PC-3 (cell line): ENCODE measurements around the gene PCDHA1. TPM values are rescaled to one million over a fixed set of nuclear protein-coding genes. Genes with fewer than 3 reads are reported as not detected.

ENCODE experiments used
- ATAC-seq: fragments of 200-7000 bp; cut with Tn5 transposase; 2 replicates; pipeline ENCODE4 v1.9.1; 2020; ENCODE audit warnings: mild to moderate bottlenecking, moderate library complexity
- Bru-seq: library from RNA; stranded (reverse); fragments of 400-500 nt; gene quantifications from one replicate; lab custom pipeline; 2021; lab: Mats Ljungman, UMichigan
- BruChase-seq, 2 experiments: library from RNA; stranded (reverse); fragments of 400-500 nt; gene quantifications; one replicate each; lab custom pipeline; 2021; lab: Mats Ljungman, UMichigan
- BruUV-seq: library from RNA; stranded (reverse); fragments of 400-500 nt; replicated peaks from 2 replicates; lab custom pipeline; 2021; lab: Mats Ljungman, UMichigan
- CTCF ChIA-PET: fragments of 300-600 bp; sonication (Branson Sonifier 250); formaldehyde crosslinking; loops from one replicate; lab custom pipeline; 2022; ENCODE audit warnings: antibody characterized with exemption; lab: Charles Lee
- POLR2A ChIA-PET: fragments of 300-600 bp; sonication (Branson Sonifier 250); formaldehyde crosslinking; loops from one replicate; lab custom pipeline; 2022; ENCODE audit warnings: antibody characterized with exemption; ENCODE audit not compliant: unreplicated experiment; lab: Charles Lee
- DNase-seq: peaks from one replicate; pipeline ENCODE4 v3.0.0-alpha.2; 2015
- H2AFZ ChIP-seq: fragments of 300-600 bp; sonication (generic); 2 replicates; pipeline ENCODE4 v1.6.0; 2016; ENCODE audit warnings: antibody characterized with exemption, low read length
- H3F3A ChIP-seq: fragments of 300-600 bp; sonication (generic); one replicate; pipeline ENCODE4 v1.6.0; 2017; ENCODE audit warnings: antibody characterized with exemption, low read length, control low read depth, mild to moderate bottlenecking; ENCODE audit not compliant: unreplicated experiment
- H3K27ac ChIP-seq: fragments of 300-600 bp; sonication (generic); 2 replicates; pipeline ENCODE4 v1.5.1; 2016; ENCODE audit warnings: mild to moderate bottlenecking, low read length
- H3K27me3 ChIP-seq: fragments of 300-600 bp; sonication (generic); 2 replicates; pipeline ENCODE4 v1.6.1; 2016; ENCODE audit warnings: low read length, mixed read lengths
- H3K36me3 ChIP-seq: fragments of 300-600 bp; sonication (generic); 2 replicates; pipeline ENCODE4 v1.6.1; 2016; ENCODE audit warnings: low read depth, mixed run types, low read length, mixed read lengths
- H3K4me1 ChIP-seq: fragments of 300-600 bp; sonication (generic); 2 replicates; pipeline ENCODE4 v1.5.1; 2016; ENCODE audit warnings: low read length; ENCODE audit not compliant: insufficient read depth
- H3K4me2 ChIP-seq: fragments of 300-600 bp; sonication (generic); 2 replicates; pipeline ENCODE4 v1.6.0; 2016; ENCODE audit warnings: low read length
- H3K4me3 ChIP-seq: fragments of 300-600 bp; sonication (generic); 2 replicates; pipeline ENCODE4 v1.5.1; 2016; ENCODE audit warnings: mild to moderate bottlenecking, low read length, mixed read lengths
- H3K79me2 ChIP-seq: fragments of 300-600 bp; sonication (generic); 2 replicates; pipeline ENCODE4 v1.6.1; 2017; ENCODE audit warnings: low read length, mixed read lengths
- H3K9ac ChIP-seq: fragments of 300-600 bp; sonication (generic); 2 replicates; pipeline ENCODE4 v1.6.0; 2016; ENCODE audit warnings: mild to moderate bottlenecking, low read length
- H3K9me2 ChIP-seq: fragments of 300-600 bp; sonication (generic); replicated peaks from 2 replicates; pipeline ENCODE4 v1.6.1; 2016; ENCODE audit warnings: mixed run types, low read length, mixed read lengths
- H3K9me3 ChIP-seq: fragments of 300-600 bp; sonication (generic); 2 replicates; pipeline ENCODE4 v1.6.1; 2016; ENCODE audit warnings: low read length, mixed read lengths
- H4K20me1 ChIP-seq: fragments of 300-600 bp; sonication (generic); 2 replicates; pipeline ENCODE4 v1.6.1; 2016; ENCODE audit warnings: low read length, mixed read lengths
- CTCF ChIP-seq: fragments of 300-600 bp; sonication (generic); conservative IDR thresholded peaks from 2 replicates; pipeline ENCODE4 v1.5.1; 2017; ENCODE audit warnings: antibody characterized with exemption, low read depth, mild to moderate bottlenecking, low read length
- EZH2 ChIP-seq: fragments of 300-600 bp; sonication (generic); IDR thresholded peaks from one replicate; pipeline ENCODE4 v1.6.1; 2017; ENCODE audit warnings: antibody characterized with exemption, mild to moderate bottlenecking, low read length; ENCODE audit not compliant: unreplicated experiment
- EZH2phosphoT487 ChIP-seq: fragments of 300-600 bp; sonication (generic); IDR thresholded peaks from 2 replicates; pipeline ENCODE4 v1.6.1; 2018; ENCODE audit warnings: mild to moderate bottlenecking, antibody characterized with exemption, low read length, borderline replicate concordance
- intact Hi-C: fragments of 100-400 bp; cut with micrococcal nuclease; formaldehyde crosslinking; loops from 2 replicates; pipeline ENCODE4 v1.9.0; 2023
- long read RNA-seq: library from polyadenylated mRNA; unstranded; transcript quantifications from one replicate; pipeline ENCODE4 v2.0.0, GENCODE V29; 2021; ENCODE audit not compliant: unreplicated experiment
- total RNA-seq: library from RNA; depleted of rRNA; stranded (reverse); fragments of >200 nt; gene quantifications from 2 replicates; pipeline ENCODE4 v1.2.3, GENCODE V29; 2014; rRNA removed

The PCDHA1 gene
- total RNA-seq (not detected in 2 replicates), Bru-seq, nascent RNA (percentile 1 among the genes with signal in this experiment), BruChase-seq, experiment 1, labeled RNA remaining after a 6-hour chase (percentile 12 among the genes with signal in this experiment), BruChase-seq, experiment 2, labeled RNA remaining after a 2-hour chase (percentile 1 among the genes with signal in this experiment)
- long read RNA-seq: 0 reads

DNA sequence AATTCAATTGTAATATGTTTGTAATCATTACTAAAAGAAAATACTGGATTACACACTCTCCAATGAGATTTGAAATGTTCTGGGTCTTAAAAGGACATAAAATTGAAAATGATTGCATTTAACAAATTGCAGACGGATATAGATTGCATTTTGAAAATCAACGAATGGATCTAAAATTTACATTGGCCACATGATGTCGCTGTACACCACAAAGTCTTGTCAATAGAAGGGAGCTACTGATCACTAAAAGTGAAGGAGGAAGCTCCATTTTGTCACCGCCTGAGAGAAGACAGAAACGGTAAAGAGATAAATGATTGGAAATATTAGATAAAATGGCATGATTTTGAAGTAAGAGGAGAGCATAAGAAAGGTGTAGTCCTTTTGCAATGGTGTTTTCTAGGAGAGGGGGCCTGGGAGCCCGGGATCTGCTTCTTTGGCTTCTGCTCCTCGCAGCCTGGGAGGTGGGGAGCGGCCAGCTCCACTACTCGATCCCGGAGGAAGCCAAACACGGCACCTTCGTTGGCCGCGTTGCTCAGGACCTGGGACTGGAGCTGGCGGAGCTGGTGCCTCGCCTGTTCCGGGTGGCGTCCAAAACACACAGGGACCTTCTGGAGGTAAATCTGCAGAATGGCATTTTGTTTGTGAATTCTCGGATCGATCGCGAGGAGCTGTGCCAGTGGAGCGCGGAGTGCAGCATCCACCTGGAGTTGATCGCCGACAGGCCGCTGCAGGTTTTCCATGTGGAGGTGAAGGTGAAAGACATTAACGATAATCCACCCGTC lies at the start of gene PCDHA1:
Gene PCDHA1, plus strand, starts transcription at position 236 of the 782 bp plus-strand sequence.
- Histone ChIP-seq H3K4me2 (no peak within 1 kb of the TSS), H3K9me2 (no peaks in the 10 kb centered on the region), H3K36me3 (no peaks in the 10 kb centered on the region), H3K4me1 (no peaks in the 10 kb centered on the region), H3K4me3 (no peak within 1 kb of the TSS), H2AFZ (no peak within 1 kb of the TSS), H3F3A (no peaks in the 10 kb centered on the region), H3K27ac (no peak within 1 kb of the TSS), H3K79me2 (no peaks in the 10 kb centered on the region), H3K9me3 (peaks cover 19% of the 10 kb centered on the region; the same call in 1 of the 2 replicates), H3K27me3 (no peaks in the 10 kb centered on the region), H3K9ac (no peak within 1 kb of the TSS), H4K20me1 (no peaks in the 10 kb centered on the region)
- TF ChIP-seq EZH2 (no peak), CTCF (0 out of 2 replicates have a peak, but pooled peaks have one; percentile 17)
- intact Hi-C loops: no loop called here
- ChIA-PET POLR2A (no interaction called here), CTCF (no interaction called here)
- BruUV-seq: no TSS peak
- DNase-seq (no peak), ATAC-seq (no peak)

- H3K4me1 ChIP-seq: no peaks in the 10 kb centered on the region
- no peak for ATAC-seq
- no peak for TF ChIP-seq CTCF
- TF ChIP-seq EZH2phosphoT487: no peak
- no peak for TF ChIP-seq EZH2
- H2AFZ ChIP-seq: no peak overlapping the region
- no peak for DNase-seq
- H3K4me2 ChIP-seq: no peak overlapping the region
- intact Hi-C loops: no loop called here
- no peaks in the 10 kb centered on the region for H3K9me2 ChIP-seq
- H3K9ac ChIP-seq: no peak overlapping the region
- H3F3A ChIP-seq: no peaks in the 10 kb centered on the region
- no peaks in the 10 kb centered on the region for H3K9me3 ChIP-seq
- H3K4me3 ChIP-seq: no peak overlapping the region
- no peak overlapping the region for H3K27ac ChIP-seq
- no peaks in the 10 kb centered on the region for H3K27me3 ChIP-seq
- H3K79me2 ChIP-seq: no peaks in the 10 kb centered on the region
- ChIA-PET POLR2A (no interaction called here), CTCF (no interaction called here)
- no peaks in the 10 kb centered on the region for H3K36me3 ChIP-seq
- H4K20me1 ChIP-seq: no peaks in the 10 kb centered on the region
- no TSS peak for BruUV-seq
Observed at GRCh38 chr5:140737486-140737885, 48.5 kb upstream of the PCDHA1 start.

DNA sequence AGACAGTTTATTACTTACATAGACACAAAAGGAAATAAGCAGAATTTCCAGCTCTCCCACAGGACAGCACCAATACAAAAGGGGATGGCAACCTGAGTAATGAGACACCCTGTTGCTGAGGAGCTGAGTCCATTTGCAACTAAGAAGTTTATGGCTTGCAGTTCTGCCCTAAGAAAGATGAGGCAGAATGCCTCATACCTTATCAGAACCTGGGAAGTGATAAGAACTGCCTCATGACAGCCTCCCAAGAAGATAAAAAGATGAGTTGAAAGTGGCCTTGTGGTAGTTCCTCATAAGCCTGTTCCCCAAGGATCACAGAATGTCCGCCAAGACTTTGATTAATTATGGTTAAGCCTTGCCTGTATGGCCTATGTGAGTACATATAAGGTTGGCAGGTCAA lies 44.0 kb upstream of the PCDHA1 start:
- Histone ChIP-seq H3K9ac (no peak overlapping the region), H3K27ac (no peak overlapping the region), H3K9me3 (no peaks in the 10 kb centered on the region), H3K4me3 (no peak overlapping the region), H3K36me3 (no peaks in the 10 kb centered on the region), H2AFZ (no peak overlapping the region), H3K9me2 (no peaks in the 10 kb centered on the region), H3K79me2 (no peaks in the 10 kb centered on the region), H3K4me1 (no peaks in the 10 kb centered on the region), H3K4me2 (no peak overlapping the region), H3K27me3 (no peaks in the 10 kb centered on the region), H3F3A (no peaks in the 10 kb centered on the region), H4K20me1 (no peaks in the 10 kb centered on the region)
- DNase-seq (no peak), ATAC-seq (no peak)
- BruUV-seq: no TSS peak
- ChIA-PET CTCF (no interaction called here), POLR2A (no interaction called here)
- intact Hi-C loops: no loop called here
- TF ChIP-seq EZH2 (no peak), EZH2phosphoT487 (no peak), CTCF (no peak)
